HG02870 (cell line): ENCODE results near the gene ITGA5.

Experiments used
- ATAC-seq: cut with Tn5 transposase; IDR thresholded peaks from one replicate; pipeline ENCODE4 v1.9.1; 2021; ENCODE audit warnings: mild to moderate bottlenecking, moderate library complexity; ENCODE audit not compliant: unreplicated experiment

The ITGA5 gene

GRCh38 chr12:54419088-54419887, at the start of gene ITGA5:
ITGA5 (minus strand) TSS chr12:54419266; CDS start chr12:54419198, 68 bp downstream.
- no peak for ATAC-seq

- no peak for ATAC-seq
Observed at GRCh38 chr12:54465857-54466523, 46.9 kb upstream of the ITGA5 start.

DNA sequence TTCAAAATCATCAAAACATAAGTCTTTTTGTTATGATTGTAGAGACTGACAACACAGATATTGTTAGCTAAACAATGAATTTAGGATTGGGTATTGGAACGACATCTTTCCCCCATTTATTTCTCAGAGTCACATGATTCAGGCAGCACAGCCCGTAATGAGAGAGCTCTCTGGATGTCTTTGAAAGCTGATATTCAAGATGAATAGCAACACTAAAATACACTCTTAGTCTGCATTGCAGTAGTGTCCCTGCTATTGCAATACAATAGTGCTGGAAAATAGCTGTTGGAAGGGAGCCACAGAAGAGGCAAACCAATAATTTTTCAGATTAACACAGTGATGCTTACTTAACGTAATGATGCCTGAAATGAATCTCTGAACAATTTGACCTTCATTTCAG, 44.4 kb upstream of the ITGA5 start:
- ATAC-seq: no peak

GRCh38 chr12:54463034-54463433, 44.0 kb upstream of the ITGA5 start:
- no peak for ATAC-seq

GRCh38 chr12:54460317-54460923, 41.4 kb upstream of the ITGA5 start:
- no peak for ATAC-seq

- ATAC-seq: no peak
Observed at GRCh38 chr12:54459355-54459754, 40.3 kb upstream of the ITGA5 start.

GRCh38 chr12:54455760-54456469, 36.8 kb upstream of the ITGA5 start:
- ATAC-seq: no peak

DNA sequence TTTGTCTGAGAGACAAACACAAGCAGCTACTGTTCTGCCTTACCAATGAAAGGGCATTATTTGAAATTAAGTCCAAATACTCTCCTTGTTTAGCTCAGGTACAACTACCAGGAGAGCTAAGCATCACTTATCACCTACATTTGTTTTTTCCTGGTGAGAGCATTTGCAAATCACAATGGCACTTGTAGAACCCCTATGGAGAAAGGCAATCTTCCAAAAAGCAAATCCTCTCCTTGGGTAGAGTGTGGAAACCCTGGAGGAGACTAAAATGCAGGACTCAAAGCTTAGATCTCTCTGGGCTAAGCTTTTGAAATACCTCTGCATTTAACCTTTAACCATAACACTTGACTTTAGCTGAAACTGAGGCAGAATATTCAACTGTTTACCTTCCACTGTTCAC, 33.6 kb upstream of the ITGA5 start:
- ATAC-seq: no peak

GRCh38 chr12:54448344-54448743, 29.3 kb upstream of the ITGA5 start:
- no peak for ATAC-seq

- no peak for ATAC-seq
Observed at GRCh38 chr12:54447917-54448316, 28.9 kb upstream of the ITGA5 start.

- no peak for ATAC-seq
Observed at GRCh38 chr12:54444206-54444605, 25.1 kb upstream of the ITGA5 start.

DNA sequence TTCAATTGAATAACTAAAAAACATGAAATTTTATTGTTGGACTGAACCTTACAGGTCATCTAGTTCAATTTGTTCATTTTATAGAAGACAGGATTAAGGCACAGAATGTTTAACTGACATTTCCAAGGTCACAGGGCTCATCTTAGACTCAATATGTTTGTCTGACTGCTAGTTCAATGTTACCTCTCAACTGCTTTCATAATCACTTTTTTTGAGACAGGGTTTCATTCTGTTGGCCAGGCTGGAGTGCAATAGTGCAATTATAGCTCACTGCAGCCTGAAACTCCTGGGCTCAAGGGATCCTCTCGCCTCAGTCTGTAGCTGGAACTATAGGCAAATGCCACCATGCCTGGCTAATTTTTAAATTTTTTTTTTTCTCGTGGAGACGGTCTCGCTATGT, 24.4 kb upstream of the ITGA5 start:
- ATAC-seq: no peak

DNA sequence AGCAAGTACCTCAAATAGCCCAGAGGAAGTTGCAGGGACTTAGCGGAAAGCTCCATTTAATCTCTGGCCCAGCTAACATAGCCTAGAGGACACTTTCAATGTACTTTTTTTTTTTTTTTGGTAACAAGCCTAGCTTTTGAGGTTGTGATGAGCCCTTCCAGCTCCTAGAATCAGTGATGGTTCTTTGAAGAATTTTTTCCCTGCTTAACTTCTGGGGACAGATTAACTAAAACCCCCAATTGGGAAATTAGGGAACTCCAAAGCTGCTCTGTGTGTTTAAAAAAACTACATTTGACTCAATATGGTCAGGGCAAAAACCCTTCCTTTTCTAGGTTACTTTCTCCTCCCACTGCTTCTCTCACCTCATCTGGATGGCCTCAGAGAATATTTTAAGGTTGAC, 23.9 kb upstream of the ITGA5 start:
- no peak for ATAC-seq

GRCh38 chr12:54442099-54442498, 23.0 kb upstream of the ITGA5 start:
- ATAC-seq: no peak

DNA sequence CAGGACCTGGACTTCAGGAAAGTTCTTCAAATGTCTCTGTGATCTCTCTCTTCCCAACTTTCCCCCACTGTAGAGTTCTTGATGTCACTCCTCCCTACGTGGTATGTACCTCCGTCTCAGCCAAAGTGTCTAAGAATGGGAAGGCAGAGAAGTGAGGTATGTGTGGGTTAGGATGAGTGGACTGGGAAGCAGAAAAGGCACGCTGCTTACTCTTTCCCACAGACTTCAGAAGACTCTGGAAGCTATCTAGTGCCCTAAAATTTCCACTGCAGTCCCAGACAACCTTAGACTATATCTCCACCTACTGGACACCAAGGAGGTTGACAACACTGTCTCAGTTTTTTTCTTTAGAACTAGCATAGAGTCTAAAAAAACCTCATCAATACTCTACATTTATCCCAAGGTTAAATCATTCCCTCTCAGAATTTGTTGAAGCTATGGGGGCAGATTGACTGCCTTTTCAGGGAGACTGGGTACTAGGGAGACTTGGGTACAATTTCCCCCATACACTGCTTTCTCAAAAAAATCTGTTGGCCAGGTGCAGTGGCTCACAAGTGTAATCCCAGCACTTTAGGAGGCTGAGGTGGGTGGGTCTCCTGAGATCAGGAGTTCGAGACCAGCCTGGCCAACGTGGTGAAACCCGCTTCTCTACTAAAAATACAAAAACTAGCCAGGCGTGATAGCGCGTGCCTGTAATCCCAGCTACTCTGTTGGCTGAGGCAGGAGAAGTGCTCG, 20.6 kb upstream of the ITGA5 start:
- no peak for ATAC-seq

DNA sequence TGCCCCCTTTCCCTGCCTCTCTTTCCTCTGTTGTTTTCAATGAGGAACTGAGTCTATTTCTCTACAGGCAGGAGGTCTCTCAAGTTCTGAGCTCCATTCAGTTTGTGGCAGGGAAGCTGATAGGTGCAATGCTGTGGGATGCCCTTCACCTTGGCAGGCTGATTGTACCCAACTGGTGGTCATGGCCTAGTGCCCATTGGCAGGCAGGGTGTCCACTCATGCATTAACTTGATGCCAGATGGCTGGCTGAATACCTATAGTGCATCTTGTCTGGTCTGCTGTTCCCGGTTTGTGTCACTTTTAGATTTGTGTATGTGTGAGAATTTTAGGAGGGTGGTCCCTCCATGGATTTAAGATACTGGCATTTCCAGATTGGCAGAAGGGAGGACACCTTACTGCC, 20.0 kb upstream of the ITGA5 start:
- no peak for ATAC-seq

DNA sequence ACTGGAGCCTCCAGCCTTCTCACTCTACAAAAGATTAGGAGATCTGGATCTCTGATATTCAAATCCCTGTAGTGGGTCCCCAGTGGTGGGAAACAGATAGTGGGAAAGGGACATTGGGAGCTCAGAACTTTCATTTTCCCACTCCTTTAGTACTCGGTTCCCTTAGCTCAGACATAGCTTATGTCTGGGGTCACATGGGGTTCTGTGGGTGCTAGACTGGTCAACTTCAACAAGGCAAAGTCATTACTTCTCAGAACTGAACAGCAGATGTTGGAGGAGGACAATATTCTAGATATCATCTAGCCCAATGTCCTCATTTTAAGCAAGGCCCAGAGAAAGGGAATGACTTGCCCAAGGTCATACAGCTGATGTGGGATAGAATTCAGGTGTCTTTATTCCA, 19.5 kb upstream of the ITGA5 start:
- no peak for ATAC-seq

GRCh38 chr12:54437697-54438096, 18.6 kb upstream of the ITGA5 start:
- no peak for ATAC-seq

GRCh38 chr12:54437243-54437642, 18.2 kb upstream of the ITGA5 start:
- peak; percentile 61 for ATAC-seq

DNA sequence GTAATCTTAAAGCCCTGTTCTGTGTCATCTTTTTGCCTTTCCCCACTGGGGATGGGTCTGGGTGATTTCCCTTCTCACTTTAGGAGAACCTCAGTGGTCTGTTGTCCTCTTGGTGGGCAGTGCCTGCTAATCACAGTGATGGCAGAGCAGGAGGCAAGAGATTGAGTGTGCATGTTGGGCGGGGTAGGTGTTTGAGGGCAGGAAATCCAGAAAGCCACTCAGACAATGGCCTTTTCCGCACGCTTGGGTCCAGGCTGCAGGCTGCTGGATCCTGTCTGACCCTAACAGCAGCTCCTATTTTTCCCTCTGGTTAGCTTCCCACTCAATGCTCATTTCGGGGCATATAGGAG, 13.7 kb upstream of the ITGA5 start:
- no peak for ATAC-seq
